Muscle of leg (tissue), 11 donors: ENCODE measurements around the gene TMEM109. TPM values are rescaled to one million over a fixed set of nuclear protein-coding genes. Genes with fewer than 3 reads are reported as not detected.
A peak's percentile ranks its signal among the peaks of the same experiment; 100 is the strongest.

Experiments used
- DNase-seq: peaks from one replicate; pipeline ENCODE4 v3.0.0; 2013
- H3K27ac ChIP-seq: one replicate; pipeline ENCODE4 v1.5.1; 2013; ENCODE audit warnings: mild to moderate bottlenecking, low read length, control low read depth
- H3K27me3 ChIP-seq: one replicate; pipeline ENCODE4 v1.6.1; 2013; ENCODE audit warnings: low read length; ENCODE audit not compliant: control insufficient read depth, insufficient read depth
- H3K36me3 ChIP-seq: one replicate; pipeline ENCODE4 v1.6.1; 2013; ENCODE audit warnings: low read length; ENCODE audit not compliant: control insufficient read depth, insufficient read depth
- H3K4me1 ChIP-seq: one replicate; pipeline ENCODE4 v1.6.1; 2013; ENCODE audit warnings: low read length; ENCODE audit not compliant: control insufficient read depth, insufficient read depth
- H3K4me3 ChIP-seq: one replicate; pipeline ENCODE4 v1.5.1; 2013; ENCODE audit warnings: low read length, control low read depth
- H3K9me3 ChIP-seq: replicated peaks from 2 replicates; pipeline ENCODE4 v1.6.1; 2013; ENCODE audit warnings: low read depth, low read length; ENCODE audit not compliant: control insufficient read depth
- WGBS: methylation state at CpG from one replicate; pipeline ENCODE4 v1.1.5; 2013; ENCODE audit warnings: missing lambda C conversion rate; ENCODE audit not compliant: insufficient coverage; 5-methylcytosine and 5-hydroxymethylcytosine counted together
- polyA plus RNA-seq, 8 donors: library from polyadenylated mRNA; unstranded; fragments of 120-200 nt; gene quantifications; one replicate each; pipeline versions ENCODE4 v1.2.1 to v1.2.3, GENCODE V29; 2013; ENCODE audit warnings: inconsistent platforms in 1 of 8, low replicate concordance in 1 of 8; ENCODE audit not compliant: insufficient read length in 8 of 8, insufficient read depth in 1 of 8
- total RNA-seq: library from RNA; stranded (reverse); fragments of 120-200 nt; gene quantifications from one replicate; pipeline ENCODE4 v1.2.4, GENCODE V29; 2013

TMEM109 gene
- total and polyA plus RNA-seq, 9 donors, result 33.3 to 118 (median 110) TPM

DNA sequence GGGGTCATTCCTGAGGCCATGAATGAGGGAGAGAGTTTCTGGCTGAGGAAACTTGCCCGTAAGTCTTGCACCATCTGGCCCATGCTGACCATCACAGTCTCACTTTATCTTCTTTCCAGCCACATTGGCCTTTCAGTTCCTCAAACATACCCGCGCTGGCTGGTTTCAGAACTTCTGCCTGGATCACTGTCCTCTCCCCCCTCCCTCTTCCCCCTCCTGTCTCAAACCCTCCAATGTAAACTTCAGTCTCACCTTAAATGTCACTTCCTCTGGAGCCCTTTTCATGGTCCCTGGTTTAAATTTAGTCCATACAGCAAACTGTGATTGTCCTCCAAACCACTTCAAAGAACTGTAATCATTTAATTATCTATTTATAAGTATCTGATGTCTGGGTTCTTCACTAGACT is 3.7 kb upstream of the TMEM109 start:
- Histone ChIP-seq H3K27ac (peak overlapping the region; percentile 17), H3K4me3 (no peak overlapping the region), H3K4me1 (peaks cover 34% of the 10 kb centered on the region), H3K36me3 (no peaks in the 10 kb centered on the region), H3K9me3 (no peaks in the 10 kb centered on the region), H3K27me3 (peaks cover 3% of the 10 kb centered on the region)
- 64% methylated on average over 3 of the region's 3 CpGs for WGBS
- peak; percentile 64 for DNase-seq

DNA sequence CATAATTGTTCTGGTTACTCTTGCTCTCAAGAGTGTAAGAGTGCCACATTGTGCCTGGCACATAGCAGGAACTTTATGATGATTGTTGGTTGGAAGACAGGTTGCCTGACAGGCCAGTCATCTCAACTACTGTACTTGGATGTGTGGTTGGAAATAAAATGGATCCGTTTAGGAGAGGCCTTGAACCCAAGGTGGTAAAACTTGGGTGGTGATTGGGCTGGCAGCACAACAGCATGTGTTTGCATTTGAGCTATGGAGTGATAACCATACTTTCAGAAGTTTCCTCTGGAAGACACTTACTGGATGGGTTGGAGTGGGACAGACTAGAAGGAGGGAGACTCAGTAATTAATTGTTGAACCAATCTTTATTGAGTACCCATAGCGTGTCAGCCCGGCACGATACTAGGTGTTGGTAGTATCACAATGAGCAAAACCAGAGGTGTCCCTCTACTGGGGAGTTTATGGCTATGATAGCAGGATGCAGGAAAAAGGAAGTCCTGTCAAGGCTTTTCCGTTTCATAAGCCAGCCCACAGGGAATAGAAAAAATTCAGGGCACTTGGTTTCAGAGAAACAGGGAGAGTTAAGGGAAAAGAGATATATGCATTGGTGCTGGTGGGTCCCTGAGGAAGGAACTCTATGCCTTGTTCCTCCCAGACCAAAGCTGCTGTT is 3.1 kb upstream of the TMEM109 start:
- H3K4me1 ChIP-seq, result peaks cover 34% of the 10 kb centered on the region
- no peak overlapping the region for H3K4me3 ChIP-seq
- no peaks in the 10 kb centered on the region for H3K9me3 ChIP-seq
- H3K27me3 ChIP-seq, result peaks cover 3% of the 10 kb centered on the region
- peak; percentile 53 for DNase-seq
- 61% methylated on average over 4 of the region's 5 CpGs for WGBS
- H3K36me3 ChIP-seq, result no peaks in the 10 kb centered on the region
- peak overlapping the region; percentile 49 for H3K27ac ChIP-seq

DNA sequence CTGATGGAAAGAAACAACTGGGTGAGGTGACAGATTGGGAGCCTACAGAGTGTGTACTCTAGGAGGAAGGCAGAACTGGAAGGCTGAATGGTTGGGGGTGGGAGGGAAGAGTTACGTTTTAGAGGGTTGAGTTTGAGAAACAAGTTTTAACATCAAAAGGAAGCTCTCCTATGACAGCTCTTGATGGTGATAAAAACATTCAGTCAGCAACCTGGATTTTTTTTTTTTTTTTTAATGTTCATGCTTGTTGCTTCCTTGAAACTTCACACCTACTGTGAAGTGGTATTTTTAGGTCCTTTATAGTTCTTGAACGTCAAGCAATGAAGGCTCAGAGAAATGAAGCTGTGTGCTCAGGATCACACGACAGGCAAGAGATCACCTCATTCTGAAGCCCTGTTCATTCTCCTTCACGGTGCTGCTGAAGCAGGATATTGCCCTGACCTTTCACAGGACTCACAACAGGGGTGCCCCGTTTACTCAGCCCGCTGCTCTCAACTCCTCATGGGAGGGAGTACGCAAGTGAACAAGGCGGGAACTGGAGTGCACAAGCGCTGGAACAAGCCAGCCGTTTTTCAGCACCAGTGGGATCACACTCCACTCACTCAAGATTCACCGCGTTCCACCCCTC is 1.6 kb upstream of the TMEM109 start:
- peaks cover 42% of the 10 kb centered on the region for H3K4me1 ChIP-seq
- 56% methylated on average over 11 of the region's 12 CpGs for WGBS
- H3K9me3 ChIP-seq, result no peaks in the 10 kb centered on the region
- H3K27me3 ChIP-seq, result peaks cover 3% of the 10 kb centered on the region
- no peak for DNase-seq
- no peaks in the 10 kb centered on the region for H3K36me3 ChIP-seq
- H3K4me3 ChIP-seq, result no peak overlapping the region
- H3K27ac ChIP-seq, result peak overlapping the region; percentile 30

DNA sequence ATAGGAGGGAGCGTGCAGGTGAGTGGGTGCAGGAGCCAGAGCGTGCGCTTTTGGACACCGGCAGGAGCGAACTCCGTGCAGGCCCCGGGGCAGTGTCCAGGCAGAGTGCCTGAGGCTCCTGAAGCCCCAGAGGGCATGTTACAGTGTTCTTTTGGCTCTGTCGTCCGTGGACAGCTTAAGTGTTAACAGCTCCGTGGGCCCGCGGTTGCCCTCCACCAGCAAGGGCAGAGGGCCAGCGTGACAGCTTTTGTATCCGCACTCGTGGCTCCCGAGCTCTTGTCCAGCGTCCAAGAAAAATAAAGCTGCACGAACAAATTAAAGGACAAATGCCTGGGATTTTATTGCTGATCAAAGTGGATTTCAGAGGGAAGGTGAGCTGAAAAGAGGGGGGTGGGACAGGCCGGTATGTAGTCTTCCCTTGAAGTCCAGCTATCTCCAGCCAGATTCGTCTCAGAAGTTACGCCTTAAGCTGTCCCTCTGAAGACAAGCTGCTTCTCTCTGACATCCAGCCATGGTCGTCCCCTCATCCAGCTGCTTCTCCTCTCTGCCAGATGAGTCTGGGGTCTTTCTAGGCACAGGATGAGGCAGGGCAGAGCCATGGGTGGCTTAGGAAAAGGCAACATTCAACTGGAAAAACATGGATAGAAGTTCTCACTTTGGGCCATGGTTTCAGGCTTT is 968 bp upstream of the TMEM109 start:
- Histone ChIP-seq H3K36me3 (no peaks in the 10 kb centered on the region), H3K27me3 (peaks cover 3% of the 10 kb centered on the region), H3K4me3 (peak overlapping the region; percentile 92), H3K4me1 (peaks cover 42% of the 10 kb centered on the region), H3K9me3 (no peaks in the 10 kb centered on the region), H3K27ac (peak overlapping the region; percentile 100)
- WGBS, result 64% methylated on average over 20 of the region's 22 CpGs
- no peak for DNase-seq

DNA sequence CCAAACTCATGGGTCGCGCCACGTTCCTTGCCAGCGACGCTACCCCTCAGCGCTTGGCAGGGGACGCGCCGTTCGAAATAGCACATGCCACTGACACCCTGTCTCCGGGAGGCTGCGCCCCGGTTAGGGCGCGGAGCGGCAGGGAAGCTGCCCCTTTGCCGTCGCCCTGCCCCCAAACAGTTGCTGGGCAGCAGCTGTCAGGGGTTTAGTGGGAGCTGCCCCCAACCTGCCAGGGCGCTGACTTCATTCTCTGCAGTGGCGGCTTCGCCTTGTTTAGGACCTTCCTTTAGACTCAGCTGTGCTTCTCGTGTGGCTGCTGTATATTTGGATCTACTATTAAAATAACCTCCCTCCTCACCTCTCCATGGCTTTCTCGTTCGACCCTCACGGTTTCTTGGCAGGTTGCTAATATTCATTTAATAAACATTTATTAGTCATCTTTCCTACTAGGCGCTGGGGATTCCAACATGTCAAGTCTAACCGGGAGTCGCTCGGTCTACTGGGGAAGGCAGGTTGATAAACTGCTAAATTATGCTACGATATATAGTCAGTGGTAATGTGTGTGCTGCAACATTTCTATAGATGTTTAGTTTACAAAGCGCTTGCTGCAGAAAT is 782 bp downstream of the TMEM109 start:
- WGBS, result 1% methylated on average over 18 of the region's 31 CpGs
- Histone ChIP-seq H3K27me3 (peaks cover 3% of the 10 kb centered on the region), H3K4me3 (peak overlapping the region; percentile 92), H3K36me3 (peaks cover 8% of the 10 kb centered on the region), H3K27ac (peak overlapping the region; percentile 100), H3K9me3 (no peaks in the 10 kb centered on the region), H3K4me1 (peaks cover 53% of the 10 kb centered on the region)
- DNase-seq, result peak; percentile 76

DNA sequence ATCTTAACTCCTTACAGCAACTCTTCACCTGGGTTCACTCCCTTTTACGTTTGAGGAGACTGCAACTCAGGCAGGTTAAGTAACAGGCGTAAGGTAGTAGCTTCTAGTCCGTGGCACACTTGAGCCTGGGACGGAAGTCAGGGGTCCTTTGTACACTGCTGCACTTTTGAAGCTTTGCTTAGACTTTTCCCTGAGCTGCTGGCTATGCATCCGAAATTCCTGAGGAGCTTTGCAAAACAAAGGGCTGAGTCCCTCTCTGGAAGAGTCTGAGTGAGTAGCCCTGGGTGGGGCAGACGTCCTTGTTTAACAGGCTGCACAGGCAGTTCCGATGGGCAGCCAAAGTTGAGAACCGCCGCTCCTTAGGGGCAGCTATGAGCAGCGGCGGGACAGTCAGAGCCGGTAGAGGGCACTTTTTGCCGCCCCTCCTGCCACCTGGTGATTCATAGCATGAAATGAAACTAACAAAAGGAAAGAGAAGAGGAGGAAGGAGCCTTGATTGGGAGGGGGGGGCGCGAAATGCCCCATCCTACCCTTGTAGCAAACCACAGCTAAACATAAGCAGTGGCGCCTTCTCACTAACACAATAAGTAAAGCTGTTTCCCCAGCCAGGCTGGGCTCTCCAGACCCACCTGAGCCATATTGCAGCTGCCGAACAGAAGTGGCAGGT is 1.4 kb downstream of the TMEM109 start:
- no peaks in the 10 kb centered on the region for H3K9me3 ChIP-seq
- peak overlapping the region; percentile 92 for H3K4me3 ChIP-seq
- peak overlapping the region; percentile 100 for H3K27ac ChIP-seq
- H3K36me3 ChIP-seq, result peaks cover 15% of the 10 kb centered on the region
- peaks cover 53% of the 10 kb centered on the region for H3K4me1 ChIP-seq
- WGBS, result 2% methylated on average over 10 of the region's 17 CpGs
- H3K27me3 ChIP-seq, result no peaks in the 10 kb centered on the region
- DNase-seq, result peak; percentile 67

DNA sequence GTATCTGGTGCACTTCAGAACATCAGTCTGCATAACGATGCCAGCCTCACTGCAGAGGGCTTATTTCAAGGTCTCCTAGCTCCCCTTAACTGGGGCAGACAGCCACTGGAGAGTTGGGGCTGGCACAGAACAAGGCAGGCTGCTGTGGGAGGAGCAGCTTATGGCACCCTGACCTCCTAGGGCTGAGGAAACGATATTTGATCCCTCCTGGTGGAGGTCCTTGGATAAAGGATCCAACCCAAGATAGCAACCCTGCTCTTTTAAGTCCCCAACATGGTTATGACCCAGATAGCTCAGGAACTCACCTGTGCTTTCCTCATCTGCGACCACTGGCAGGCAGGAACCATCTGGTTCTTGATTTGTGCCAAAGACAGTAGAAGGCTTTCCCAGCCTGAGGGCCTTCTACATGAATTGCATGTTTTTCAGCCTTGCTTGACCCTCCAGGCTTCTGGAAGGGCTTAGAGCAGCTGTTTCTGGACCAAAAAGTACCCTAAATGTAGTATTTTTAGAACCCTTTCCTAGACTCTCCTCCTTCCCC is 2.8 kb downstream of the TMEM109 start:
- Histone ChIP-seq H3K27ac (no peak overlapping the region), H3K9me3 (no peaks in the 10 kb centered on the region), H3K27me3 (no peaks in the 10 kb centered on the region), H3K36me3 (peaks cover 28% of the 10 kb centered on the region), H3K4me1 (peaks cover 46% of the 10 kb centered on the region), H3K4me3 (no peak overlapping the region)
- no peak for DNase-seq
- WGBS, result 73% methylated on average over 1 of the region's 3 CpGs

DNA sequence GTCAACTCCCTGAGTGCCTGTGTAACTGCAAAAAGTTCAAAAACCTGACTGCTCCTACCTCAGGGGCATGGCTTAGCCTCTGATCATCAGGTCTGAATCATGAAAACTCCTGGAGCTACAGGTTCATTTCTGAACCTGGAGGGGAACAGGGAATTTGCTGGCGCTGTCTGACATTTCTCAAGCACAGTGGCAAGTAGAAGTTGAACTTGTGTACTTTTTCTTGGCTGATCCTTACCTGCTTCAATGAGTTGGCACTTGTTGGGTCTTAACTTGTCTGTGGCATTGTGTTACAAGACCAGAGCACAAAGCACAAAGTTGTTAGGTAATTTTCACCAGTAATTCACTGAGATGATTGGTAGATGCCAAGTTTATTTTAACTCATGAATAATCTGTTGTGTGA is 3.3 kb downstream of the TMEM109 start:
- no peak for DNase-seq

DNA sequence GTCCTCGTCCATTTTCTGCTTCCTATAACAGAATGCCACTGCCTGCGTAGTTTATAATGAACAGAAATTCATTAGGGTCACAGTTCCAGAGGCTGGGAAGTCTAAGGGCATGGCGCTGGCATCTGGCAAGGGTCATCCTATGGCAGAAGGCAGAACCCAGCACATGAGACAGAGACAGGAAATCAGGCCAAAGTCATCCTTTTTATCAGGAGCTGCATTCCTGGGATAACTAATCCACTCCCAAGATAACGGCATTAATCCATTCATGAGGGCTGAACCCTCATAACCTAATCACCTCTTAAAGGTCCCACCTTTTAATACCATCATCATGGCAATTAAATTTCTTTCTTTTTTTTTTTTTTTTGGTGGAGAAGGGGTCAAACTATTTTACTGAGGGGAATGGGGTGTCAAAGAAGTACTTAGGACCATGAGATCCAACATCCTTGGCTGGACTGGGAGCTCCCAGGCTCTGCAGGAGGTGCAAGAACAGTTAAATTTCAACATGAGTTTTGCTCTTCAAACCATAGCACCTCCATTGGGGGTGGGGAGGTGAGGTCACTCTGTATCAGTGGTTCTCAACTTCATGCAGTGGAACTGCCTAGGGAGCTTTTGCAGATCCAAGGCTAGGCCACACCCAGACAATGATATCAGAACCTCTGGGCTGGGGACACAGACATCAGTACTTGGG is 4.4 kb downstream of the TMEM109 start:
- no peaks in the 10 kb centered on the region for H3K27me3 ChIP-seq
- 83% methylated on average over 1 of the region's 4 CpGs for WGBS
- peaks cover 42% of the 10 kb centered on the region for H3K36me3 ChIP-seq
- H3K9me3 ChIP-seq, result no peaks in the 10 kb centered on the region
- H3K27ac ChIP-seq, result no peak overlapping the region
- H3K4me1 ChIP-seq, result peaks cover 44% of the 10 kb centered on the region
- DNase-seq, result no peak
- H3K4me3 ChIP-seq, result no peak overlapping the region

More for the DNA sequence above, 3.3 kb downstream of the TMEM109 start:
- 100% methylated on average over 1 of the region's 1 CpG for WGBS
- Histone ChIP-seq H3K9me3 (no peaks in the 10 kb centered on the region), H3K36me3 (peaks cover 33% of the 10 kb centered on the region), H3K27me3 (no peaks in the 10 kb centered on the region), H3K27ac (no peak overlapping the region), H3K4me3 (no peak overlapping the region), H3K4me1 (peaks cover 47% of the 10 kb centered on the region)
